ENCODE measurements around the gene DPAGT1.

- TF ChIP-seq ZNF274 (IDR thresholded peaks at IDR 0.05; ENCODE audit: low read depth, low read length): no peak
- TF ChIP-seq YY1 (IDR thresholded peaks at IDR 0.05; ENCODE audit: insufficient read depth, insufficient read length): no peak
These were observed 10.5 kb downstream of the DPAGT1 start for GRCh38 chr11:119091178-119091577.

Data from NT2/D1 (cell line).